Transverse colon (tissue), 4 donors: ENCODE results near the gene SART3. TPM values are rescaled to one million over a fixed set of nuclear protein-coding genes. Genes with fewer than 3 reads are reported as not detected.

Experiments used
- DNase-seq: peaks from one replicate; pipeline ENCODE4 v3.0.0-alpha.2; 2019
- H3K27ac ChIP-seq, 4 donors: fragments of 200-600 bp; sonication (generic); 2 replicates each; pipeline ENCODE4 v1.5.1; 2016 to 2018; ENCODE audit warnings: inconsistent platforms in 4 of 4
- H3K27me3 ChIP-seq: fragments of 200-600 bp; sonication (generic); 2 replicates; pipeline ENCODE4 v1.5.1; 2017; ENCODE audit warnings: inconsistent platforms
- H3K36me3 ChIP-seq, 4 donors: fragments of 200-600 bp; sonication (generic); 2 replicates each; pipeline ENCODE4 v1.5.1; 2017 to 2019; ENCODE audit warnings: inconsistent platforms in 4 of 4
- H3K4me1 ChIP-seq, 4 donors: fragments of 200-600 bp; sonication (generic); 2 replicates each; pipeline ENCODE4 v1.5.1; 2017 to 2020; ENCODE audit warnings: inconsistent platforms in 4 of 4
- H3K4me3 ChIP-seq, 4 donors: fragments of 200-600 bp; sonication (generic); 1 replicate in 1 of 4; 2 replicates in 3 of 4; pipeline versions ENCODE4 v1.5.1 to v1.6.1; 2017 to 2019; ENCODE audit warnings: inconsistent platforms in 4 of 4
- H3K9me3 ChIP-seq, 2 donors: fragments of 200-600 bp; sonication (generic); 2 replicates each; pipeline ENCODE4 v1.5.1; 2017 to 2019; ENCODE audit warnings: inconsistent platforms in 2 of 2
- CTCF ChIP-seq, 5 experiments: fragments of 200-600 bp in 3 of 5; fragments of 450-650 bp in 2 of 5; sonication (generic) in 3 of 5; IDR thresholded peaks; 1 replicate in 2 of 5; 2 replicates in 3 of 5; pipeline ENCODE4 v1.5.1; 2016 to 2017; ENCODE audit warnings: antibody characterized with exemption in 5 of 5, inconsistent platforms in 3 of 5, mild to moderate bottlenecking in 2 of 5, moderate library complexity in 1 of 5
- EP300 ChIP-seq: sonication (generic); formaldehyde crosslinking; IDR thresholded peaks from one replicate; pipeline ENCODE4 v1.6.1; 2017; ENCODE audit warnings: antibody characterized with exemption, low read depth
- POLR2A ChIP-seq: fragments of 450-650 bp; IDR thresholded peaks from one replicate; pipeline ENCODE4 v1.6.1; 2016; ENCODE audit warnings: antibody characterized with exemption, mild to moderate bottlenecking, moderate library complexity
- POLR2AphosphoS5 ChIP-seq, 3 donors: sonication (generic); formaldehyde crosslinking; IDR thresholded peaks; one replicate each; pipeline ENCODE4 v1.6.1; 2016; ENCODE audit warnings: antibody characterized with exemption in 3 of 3
- WGBS, 2 donors: methylation state at CpG; one replicate each; pipeline ENCODE4 v1.1.5; 2018; ENCODE audit warnings: low coverage in 1 of 2; 5-methylcytosine and 5-hydroxymethylcytosine counted together
- in situ Hi-C, 4 donors: fragments of 200-750 bp; cut with MboI; loops; one replicate each; pipeline versions ENCODE4 v1.15.0 to v1.15.1; 2017; ENCODE audit warnings: low sequenced_read_pairs in 3 of 4, low pct_ligation_motif_present in 1 of 4, low pct_unique_long_range_greater_than_20kb in 1 of 4
- intact Hi-C: fragments of 100-400 bp; cut with DNase I; formaldehyde crosslinking; loops from one replicate; pipeline ENCODE4 v1.15.1; 2023; ENCODE audit warnings: low total_unique reads
- total RNA-seq, 4 donors: library from RNA; depleted of rRNA; stranded (reverse); fragments of >200 nt; gene quantifications; one replicate each; pipeline ENCODE4 v1.1.0, GENCODE V29; 2016

Gene SART3
- total RNA-seq, 4 donors from 2014 or later, result 25.3 to 177 (median 77.4) TPM

- 51% methylated on average over 7 of the region's 7 CpGs; no CpG with 5 or more reads in 1 of the 2 donors for WGBS, 2 donors
These were observed 23.0 kb upstream of the SART3 start for GRCh38 chr12:108583991-108584390.

GRCh38 chr12:108582978-108583770, 22.2 kb upstream of the SART3 start:
- Histone ChIP-seq H3K27me3 (no peaks in the 10 kb centered on the region), H3K4me1 (no peaks in the 10 kb centered on the region), H3K27ac (no peak overlapping the region), H3K36me3 (no peaks in the 10 kb centered on the region), H3K9me3 (no peaks in the 10 kb centered on the region), H3K4me3 (no peak overlapping the region)
- TF ChIP-seq POLR2AphosphoS5 (IDR thresholded peaks at IDR 0.05) (no peak), EP300 (no peak), POLR2A (no peak), CTCF (IDR thresholded peaks at IDR 0.05) (no peak)
- intact Hi-C loops, result no loop called here
- WGBS, 2 donors, result 80 to 81% methylated on average over 1 to 10 of the region's 10 CpGs
- in situ Hi-C loops, result no loop called here
- DNase-seq, result no peak

More at GRCh38 chr12:108583991-108584390, 23.0 kb upstream of the SART3 start:
- Histone ChIP-seq H3K9me3 (no peaks in the 10 kb centered on the region), H3K27me3 (no peaks in the 10 kb centered on the region), H3K36me3 (no peaks in the 10 kb centered on the region), H3K27ac (no peak overlapping the region), H3K4me3 (no peak overlapping the region), H3K4me1 (no peaks in the 10 kb centered on the region)
- intact Hi-C loops (no loop called here), in situ Hi-C loops (no loop called here)
- no peak for DNase-seq
- no peak for TF ChIP-seq EP300
- no peak for TF ChIP-seq CTCF (IDR thresholded peaks at IDR 0.05)
- no peak for TF ChIP-seq POLR2A
- TF ChIP-seq POLR2AphosphoS5 (IDR thresholded peaks at IDR 0.05), result no peak

GRCh38 chr12:108582509-108582908, 21.5 kb upstream of the SART3 start:
- Histone ChIP-seq H3K9me3 (no peaks in the 10 kb centered on the region), H3K27ac (no peak overlapping the region), H3K27me3 (no peaks in the 10 kb centered on the region), H3K4me3 (no peak overlapping the region), H3K36me3 (no peaks in the 10 kb centered on the region), H3K4me1 (no peaks in the 10 kb centered on the region)
- no peak for TF ChIP-seq POLR2AphosphoS5 (IDR thresholded peaks at IDR 0.05)
- TF ChIP-seq EP300, result no peak
- no peak for TF ChIP-seq POLR2A
- TF ChIP-seq CTCF (IDR thresholded peaks at IDR 0.05), result no peak
- no peak for DNase-seq
- WGBS, 2 donors, result 87% methylated on average over 8 of the region's 9 CpGs; no CpG with 5 or more reads in 1 of the 2 donors
- intact Hi-C loops, result no loop called here
- in situ Hi-C loops, result no loop called here

GRCh38 chr12:108581311-108582227, 20.6 kb upstream of the SART3 start:
- Histone ChIP-seq H3K36me3 (no peaks in the 10 kb centered on the region), H3K9me3 (no peaks in the 10 kb centered on the region), H3K4me3 (no peak overlapping the region), H3K27ac (peak overlapping the region in 1 of 4 donors; percentile 30), H3K27me3 (no peaks in the 10 kb centered on the region), H3K4me1 (no peaks in the 10 kb centered on the region)
- in situ Hi-C loops, result no loop called here
- DNase-seq, result no peak
- WGBS, 2 donors, result 91 to 100% methylated on average over 1 to 30 of the region's 33 CpGs
- no peak for TF ChIP-seq EP300
- no peak for TF ChIP-seq CTCF (IDR thresholded peaks at IDR 0.05)
- TF ChIP-seq POLR2A, result no peak
- no peak for TF ChIP-seq POLR2AphosphoS5 (IDR thresholded peaks at IDR 0.05)
- intact Hi-C loops, result no loop called here
